Esophagus muscularis mucosa (tissue), 4 donors: ENCODE data around the gene RALGAPA1. TPM values are rescaled to one million over a fixed set of nuclear protein-coding genes. Genes with fewer than 3 reads are reported as not detected.

Experiments
- DNase-seq: peaks from one replicate; pipeline ENCODE4 v3.0.0-alpha.2; 2017; ENCODE audit errors: extremely low spot score
- H3K27ac ChIP-seq, 4 donors: fragments of 200-600 bp; sonication (generic); replicated peaks in 1 of 4; 1 replicate in 3 of 4; 2 replicates in 1 of 4; pipeline ENCODE4 v1.5.1; 2016 to 2019; ENCODE audit warnings: mild to moderate bottlenecking in 1 of 4
- H3K27me3 ChIP-seq, 4 donors: fragments of 200-600 bp; sonication (generic); one replicate each; pipeline versions ENCODE4 v1.5.1 to v1.6.0; 2016 to 2019
- H3K36me3 ChIP-seq, 4 donors: fragments of 200-600 bp; sonication (generic); one replicate each; pipeline ENCODE4 v1.5.1; 2016 to 2019
- H3K4me1 ChIP-seq, 4 donors: fragments of 200-600 bp; sonication (generic); one replicate each; pipeline ENCODE4 v1.5.1; 2016 to 2019
- H3K4me3 ChIP-seq, 4 donors: fragments of 200-600 bp; sonication (generic); 1 replicate in 2 of 4; 2 replicates in 2 of 4; pipeline ENCODE4 v1.5.1; 2016 to 2019; ENCODE audit warnings: mild to moderate bottlenecking in 4 of 4, moderate library complexity in 1 of 4
- H3K9me3 ChIP-seq, 4 donors: fragments of 200-600 bp; sonication (generic); 1 replicate in 3 of 4; 2 replicates in 1 of 4; pipeline ENCODE4 v1.5.1; 2016 to 2019
- EP300 ChIP-seq: sonication (generic); formaldehyde crosslinking; IDR thresholded peaks from one replicate; pipeline ENCODE4 v1.6.1; 2017; ENCODE audit warnings: antibody characterized with exemption
- POLR2A ChIP-seq: fragments of 450-650 bp; IDR thresholded peaks from one replicate; pipeline ENCODE4 v1.6.1; 2017; ENCODE audit warnings: antibody characterized with exemption, moderate library complexity, mild to moderate bottlenecking, low read depth
- POLR2AphosphoS5 ChIP-seq, 2 donors: sonication (generic); formaldehyde crosslinking; IDR thresholded peaks; one replicate each; pipeline ENCODE4 v1.6.1; 2017; ENCODE audit warnings: antibody characterized with exemption in 2 of 2
- WGBS: methylation state at CpG from one replicate; pipeline ENCODE4 v1.1.5; 2018; 5-methylcytosine and 5-hydroxymethylcytosine counted together
- intact Hi-C: fragments of 100-400 bp; cut with DNase I; formaldehyde crosslinking; loops from one replicate; pipeline ENCODE4 v1.15.1; 2023
- total RNA-seq, 4 donors: library from RNA; depleted of rRNA; stranded (reverse); fragments of >200 nt; gene quantifications; one replicate each; pipeline versions ENCODE4 v1.1.0 to v1.2.1, GENCODE V29; 2016
- TF ChIP-seq, protein P1 (sequence below), 3 experiments: fragments of 200-600 bp in 2 of 3; fragments of 450-650 bp in 1 of 3; sonication (generic) in 2 of 3; IDR thresholded peaks; one replicate each; pipeline ENCODE4 v1.5.1; 2017 to 2019; ENCODE audit warnings: antibody characterized with exemption in 3 of 3, mild to moderate bottlenecking in 2 of 3, moderate library complexity in 1 of 3

RALGAPA1 gene
- total RNA-seq, 4 donors from 2014 or later: 48.2 to 77.7 (median 52.1) TPM

GRCh38 chr14:35704793-35705493 is 104.2 kb downstream of the RALGAPA1 start:
- Histone ChIP-seq H3K4me3 (no peak overlapping the region), H3K36me3 (peaks cover 0 to 23% (median 12%) of the 10 kb centered on the region in 4 donors), H3K27me3 (no peaks in the 10 kb centered on the region), H3K27ac (no peak overlapping the region), H3K9me3 (no peaks in the 10 kb centered on the region), H3K4me1 (no peaks in the 10 kb centered on the region)
- intact Hi-C loops: no loop called here
- no peak for DNase-seq
- no peak for TF ChIP-seq POLR2AphosphoS5 (IDR thresholded peaks at IDR 0.05)
- TF ChIP-seq, protein P1, sequence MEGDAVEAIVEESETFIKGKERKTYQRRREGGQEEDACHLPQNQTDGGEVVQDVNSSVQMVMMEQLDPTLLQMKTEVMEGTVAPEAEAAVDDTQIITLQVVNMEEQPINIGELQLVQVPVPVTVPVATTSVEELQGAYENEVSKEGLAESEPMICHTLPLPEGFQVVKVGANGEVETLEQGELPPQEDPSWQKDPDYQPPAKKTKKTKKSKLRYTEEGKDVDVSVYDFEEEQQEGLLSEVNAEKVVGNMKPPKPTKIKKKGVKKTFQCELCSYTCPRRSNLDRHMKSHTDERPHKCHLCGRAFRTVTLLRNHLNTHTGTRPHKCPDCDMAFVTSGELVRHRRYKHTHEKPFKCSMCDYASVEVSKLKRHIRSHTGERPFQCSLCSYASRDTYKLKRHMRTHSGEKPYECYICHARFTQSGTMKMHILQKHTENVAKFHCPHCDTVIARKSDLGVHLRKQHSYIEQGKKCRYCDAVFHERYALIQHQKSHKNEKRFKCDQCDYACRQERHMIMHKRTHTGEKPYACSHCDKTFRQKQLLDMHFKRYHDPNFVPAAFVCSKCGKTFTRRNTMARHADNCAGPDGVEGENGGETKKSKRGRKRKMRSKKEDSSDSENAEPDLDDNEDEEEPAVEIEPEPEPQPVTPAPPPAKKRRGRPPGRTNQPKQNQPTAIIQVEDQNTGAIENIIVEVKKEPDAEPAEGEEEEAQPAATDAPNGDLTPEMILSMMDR (IDR thresholded peaks at IDR 0.05): no peak

DNA sequence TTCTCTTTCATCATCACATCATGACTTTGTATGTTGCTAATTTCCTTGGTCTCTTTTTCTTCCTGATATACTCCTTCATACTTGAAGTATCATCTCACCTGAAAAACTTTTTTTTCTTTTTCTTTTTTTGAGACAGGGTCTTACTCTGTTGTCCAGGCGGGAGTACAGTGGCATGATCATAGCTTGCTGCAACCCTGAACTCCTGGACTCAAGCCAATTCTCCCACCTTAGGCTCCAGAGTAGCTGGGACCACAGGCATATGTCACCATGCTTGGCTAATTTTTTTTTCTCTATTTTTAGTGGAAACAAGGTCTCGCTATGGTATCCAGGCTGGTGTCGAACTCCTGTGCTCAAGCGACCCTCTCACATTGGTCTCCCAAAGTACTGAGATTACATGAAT is 107.6 kb downstream of the RALGAPA1 start:
- no peak for DNase-seq
- TF ChIP-seq, protein P1 (IDR thresholded peaks at IDR 0.05): no peak
- no peak for TF ChIP-seq POLR2A
- intact Hi-C loops: no loop called here
- H3K27ac ChIP-seq: no peak overlapping the region
- peaks cover 0 to 10% (median 5%) of the 10 kb centered on the region in 4 donors for H3K36me3 ChIP-seq
- no peaks in the 10 kb centered on the region for H3K9me3 ChIP-seq
- 97% methylated on average over 4 of the region's 4 CpGs for WGBS
- H3K4me1 ChIP-seq: no peaks in the 10 kb centered on the region
- H3K4me3 ChIP-seq: no peak overlapping the region
- H3K27me3 ChIP-seq: no peaks in the 10 kb centered on the region

GRCh38 chr14:35699791-35700444 is 109.2 kb downstream of the RALGAPA1 start:
- intact Hi-C loops: no loop called here
- no peaks in the 10 kb centered on the region for H3K36me3 ChIP-seq
- TF ChIP-seq POLR2AphosphoS5 (IDR thresholded peaks at IDR 0.05) (no peak), EP300 (no peak), POLR2A (no peak)
- TF ChIP-seq, protein P1 (IDR thresholded peaks at IDR 0.05): no peak
- no peak overlapping the region for H3K27ac ChIP-seq
- no peaks in the 10 kb centered on the region for H3K27me3 ChIP-seq
- no peaks in the 10 kb centered on the region for H3K4me1 ChIP-seq
- no peak overlapping the region for H3K4me3 ChIP-seq
- DNase-seq: no peak
- 94% methylated on average over 5 of the region's 5 CpGs for WGBS
- no peaks in the 10 kb centered on the region for H3K9me3 ChIP-seq

DNA sequence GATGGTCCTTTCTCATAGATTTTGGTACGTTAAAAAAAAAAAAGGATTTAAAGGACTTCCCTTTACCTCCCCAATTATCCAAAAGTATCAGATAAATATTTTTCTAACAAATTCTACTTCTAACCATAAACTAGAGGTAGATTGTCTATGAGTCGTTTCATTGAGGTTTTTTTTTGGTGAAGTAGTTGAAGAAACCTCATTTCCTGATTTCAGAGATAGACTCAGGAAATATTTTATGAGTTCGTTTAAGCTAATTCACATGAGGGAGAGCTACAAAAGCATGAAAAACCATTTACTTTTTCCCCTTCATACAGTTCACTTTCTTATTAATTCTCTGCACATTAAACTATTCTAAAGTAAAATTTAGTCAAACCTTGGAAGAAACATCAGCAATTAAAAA is 112.5 kb downstream of the RALGAPA1 start:
- no peak for TF ChIP-seq EP300
- no peak for TF ChIP-seq POLR2AphosphoS5 (IDR thresholded peaks at IDR 0.05)
- TF ChIP-seq, protein P1 (IDR thresholded peaks at IDR 0.05): no peak
- no peak for TF ChIP-seq POLR2A
- Histone ChIP-seq H3K36me3 (no peaks in the 10 kb centered on the region), H3K4me1 (no peaks in the 10 kb centered on the region), H3K4me3 (no peak overlapping the region), H3K27me3 (no peaks in the 10 kb centered on the region), H3K27ac (no peak overlapping the region), H3K9me3 (no peaks in the 10 kb centered on the region)
- DNase-seq: no peak
- WGBS: 76% methylated on average over 3 of the region's 3 CpGs
- intact Hi-C loops: no loop called here

DNA sequence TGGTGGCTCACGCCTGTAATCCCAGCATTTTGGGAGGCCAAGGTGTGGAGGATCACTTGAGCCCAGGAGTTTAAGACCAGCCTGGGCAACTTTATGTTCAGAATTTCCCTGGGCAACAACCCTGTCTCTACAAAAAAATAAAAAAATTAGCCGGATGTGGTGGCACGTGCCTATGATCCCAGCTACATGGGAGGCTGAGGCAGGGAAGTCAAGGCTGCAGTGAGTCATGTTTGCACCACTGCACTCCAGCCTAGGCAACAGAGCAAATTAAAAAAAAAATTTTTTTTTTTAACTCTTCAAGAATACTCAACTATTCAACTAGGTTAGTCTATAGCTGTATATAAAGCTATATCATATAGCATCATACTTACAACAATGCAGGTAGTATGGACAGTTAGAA is 113.0 kb downstream of the RALGAPA1 start:
- WGBS: 100% methylated on average over 3 of the region's 3 CpGs
- Histone ChIP-seq H3K36me3 (no peaks in the 10 kb centered on the region), H3K4me1 (no peaks in the 10 kb centered on the region), H3K4me3 (no peak overlapping the region), H3K27ac (no peak overlapping the region), H3K27me3 (no peaks in the 10 kb centered on the region), H3K9me3 (no peaks in the 10 kb centered on the region)
- intact Hi-C loops: no loop called here
- DNase-seq: no peak
- no peak for TF ChIP-seq POLR2AphosphoS5 (IDR thresholded peaks at IDR 0.05)
- no peak for TF ChIP-seq POLR2A
- TF ChIP-seq EP300: no peak
- TF ChIP-seq, protein P1 (IDR thresholded peaks at IDR 0.05): no peak
